H9 (cell line): Measurements from ENCODE around the gene MYO7A. TPM values are rescaled to one million over a fixed set of nuclear protein-coding genes. Genes with fewer than 3 reads are reported as not detected.

ENCODE experiments used
- DNase-seq: peaks from one replicate; pipeline ENCODE4 v3.0.0-alpha.2; 2017
- H2AFZ ChIP-seq: one replicate; pipeline ENCODE4 v1.6.1; 2013; ENCODE audit warnings: mild to moderate bottlenecking, low read length, control low read depth, moderate library complexity
- H2AK5ac ChIP-seq: 2 replicates; pipeline ENCODE4 v1.6.1; 2013; ENCODE audit warnings: low read length, control low read depth, mixed read lengths; ENCODE audit not compliant: insufficient read length
- H2BK120ac ChIP-seq: one replicate; pipeline ENCODE4 v1.6.1; 2013; ENCODE audit warnings: low read depth, mild to moderate bottlenecking, low read length, control low read depth, inconsistent platforms; ENCODE audit not compliant: poor library complexity, severe bottlenecking
- H2BK12ac ChIP-seq: 2 replicates; pipeline ENCODE4 v1.6.1; 2013; ENCODE audit warnings: low read length, control low read depth, mixed read lengths, low read depth; ENCODE audit not compliant: insufficient read length
- H2BK15ac ChIP-seq: 2 replicates; pipeline ENCODE4 v1.6.1; 2013; ENCODE audit warnings: low read depth, low read length, control low read depth
- H2BK20ac ChIP-seq: one replicate; pipeline ENCODE4 v1.6.1; 2013; ENCODE audit warnings: low read depth, mild to moderate bottlenecking, low read length, control low read depth, inconsistent platforms; ENCODE audit not compliant: poor library complexity, severe bottlenecking
- H2BK5ac ChIP-seq: 2 replicates; pipeline ENCODE4 v1.6.1; 2013; ENCODE audit warnings: low read length, control low read depth, mixed read lengths; ENCODE audit not compliant: insufficient read length
- H3K14ac ChIP-seq: 2 replicates; pipeline ENCODE4 v1.6.1; 2013; ENCODE audit warnings: low read length, control low read depth; ENCODE audit not compliant: insufficient read depth
- H3K18ac ChIP-seq: 2 replicates; pipeline ENCODE4 v1.6.1; 2013; ENCODE audit warnings: low read depth, mild to moderate bottlenecking, mixed read lengths, low read length, control low read depth; ENCODE audit not compliant: insufficient read length
- H3K23ac ChIP-seq: 2 replicates; pipeline ENCODE4 v1.6.1; 2013; ENCODE audit warnings: low read length, control low read depth, mixed read lengths, low read depth; ENCODE audit not compliant: insufficient read length
- H3K23me2 ChIP-seq: 2 replicates; pipeline ENCODE4 v1.6.1; 2013; ENCODE audit warnings: low read depth, mild to moderate bottlenecking, mixed read lengths, low read length, control low read depth; ENCODE audit not compliant: insufficient read length, poor library complexity, severe bottlenecking
- H3K27ac ChIP-seq: 2 replicates; pipeline ENCODE4 v1.5.1; 2013; ENCODE audit warnings: low read length, control low read depth, mixed read lengths, low read depth; ENCODE audit not compliant: insufficient read length
- H3K27me3 ChIP-seq: 2 replicates; pipeline ENCODE4 v1.6.1; 2013; ENCODE audit warnings: low read length, control low read depth, inconsistent platforms; ENCODE audit not compliant: insufficient read depth
- H3K4ac ChIP-seq: 2 replicates; pipeline ENCODE4 v1.6.1; 2013; ENCODE audit warnings: low read depth, mild to moderate bottlenecking, control low read depth, inconsistent platforms, low read length, moderate library complexity
- H3K4me1 ChIP-seq: 2 replicates; pipeline ENCODE4 v1.6.1; 2013; ENCODE audit warnings: low read length, control low read depth, inconsistent platforms; ENCODE audit not compliant: insufficient read depth
- H3K4me2 ChIP-seq: 2 replicates; pipeline ENCODE4 v1.6.1; 2013; ENCODE audit warnings: low read length, control low read depth, mixed read lengths; ENCODE audit not compliant: insufficient read length, insufficient read depth
- H3K56ac ChIP-seq: 2 replicates; pipeline ENCODE4 v1.6.1; 2013; ENCODE audit warnings: low read depth, mild to moderate bottlenecking, mixed read lengths, low read length, control low read depth; ENCODE audit not compliant: insufficient read length
- H3K79me1 ChIP-seq: 2 replicates; pipeline ENCODE4 v1.6.1; 2013; ENCODE audit warnings: low read depth, mild to moderate bottlenecking, moderate library complexity, low read length, control low read depth, inconsistent platforms; ENCODE audit not compliant: insufficient read depth, poor library complexity, severe bottlenecking
- H3K79me2 ChIP-seq: 2 replicates; pipeline ENCODE4 v1.6.1; 2013; ENCODE audit warnings: low read length, control low read depth, inconsistent platforms; ENCODE audit not compliant: insufficient read depth
- H3K9ac ChIP-seq: 2 replicates; pipeline ENCODE4 v1.6.1; 2013; ENCODE audit warnings: low read length, control low read depth, mixed read lengths; ENCODE audit not compliant: insufficient read length; ENCODE audit errors: extremely low read depth
- H3K9me3 ChIP-seq: one replicate; pipeline ENCODE4 v1.6.1; 2013; ENCODE audit warnings: low read depth, low read length, inconsistent platforms; ENCODE audit not compliant: control insufficient read depth
- H3T11ph ChIP-seq: one replicate; pipeline ENCODE4 v1.6.1; 2013; ENCODE audit warnings: mild to moderate bottlenecking, low read length, control low read depth, inconsistent platforms
- H4K20me1 ChIP-seq: one replicate; pipeline ENCODE4 v1.6.1; 2013; ENCODE audit not compliant: control insufficient read depth, insufficient read length, insufficient read depth
- H4K5ac ChIP-seq: 2 replicates; pipeline ENCODE4 v1.6.1; 2013; ENCODE audit warnings: low read depth, mild to moderate bottlenecking, mixed read lengths, low read length, control low read depth; ENCODE audit not compliant: insufficient read length
- H4K8ac ChIP-seq: replicated peaks from 2 replicates; pipeline ENCODE4 v1.6.1; 2013; ENCODE audit warnings: low read length, control low read depth, mixed read lengths, low read depth; ENCODE audit not compliant: insufficient read length
- H4K91ac ChIP-seq: 2 replicates; pipeline ENCODE4 v1.6.1; 2013; ENCODE audit warnings: low read depth, mild to moderate bottlenecking, moderate library complexity, mixed read lengths, low read length, control low read depth; ENCODE audit not compliant: insufficient read length
- H3K27ac Mint-ChIP-seq, 3 experiments: 2 replicates in 2 of 3; 3 replicates in 1 of 3; pipeline ENCODE4 v1.8.0; 2020 to 2021; ENCODE audit warnings: mixed read lengths in 3 of 3, mild to moderate bottlenecking in 1 of 3, moderate library complexity in 1 of 3
- H3K27me3 Mint-ChIP-seq: 2 replicates; pipeline ENCODE4 v1.8.0; 2021; ENCODE audit warnings: low read depth, mild to moderate bottlenecking, moderate library complexity, mixed read lengths
- H3K36me3 Mint-ChIP-seq, 3 experiments: 2 replicates in 2 of 3; 3 replicates in 1 of 3; pipeline ENCODE4 v1.8.0; 2020 to 2021; ENCODE audit warnings: low read depth in 3 of 3, mixed read lengths in 3 of 3; ENCODE audit not compliant: insufficient read depth in 1 of 3
- H3K4me1 Mint-ChIP-seq, 2 experiments: 2 replicates each; pipeline ENCODE4 v1.8.0; 2020; ENCODE audit warnings: mixed read lengths in 2 of 2
- H3K4me3 Mint-ChIP-seq, 2 experiments: 2 replicates in 1 of 2; 3 replicates in 1 of 2; pipeline ENCODE4 v1.8.0; 2020 to 2021; ENCODE audit warnings: mild to moderate bottlenecking in 2 of 2, mixed read lengths in 2 of 2, moderate library complexity in 1 of 2
- H3K9me3 Mint-ChIP-seq, 2 experiments: 2 replicates in 1 of 2; 3 replicates in 1 of 2; pipeline ENCODE4 v1.8.0; 2020; ENCODE audit warnings: mild to moderate bottlenecking in 2 of 2, mixed read lengths in 2 of 2, moderate library complexity in 1 of 2
- CTCF ChIP-seq: fragments of 200-600 bp; sonication (generic); conservative IDR thresholded peaks from 3 replicates; pipeline ENCODE4 v1.8.0; 2021; ENCODE audit warnings: antibody characterized with exemption, mild to moderate bottlenecking
- WGBS: extraction: QIAGEN DNeasy Blood & Tissue Kit; methylation state at CpG from one replicate; pipeline ENCODE4 v1.1.7; 2013; ENCODE audit warnings: missing lambda C conversion rate, low lambda C conversion rate, mixed read lengths; ENCODE audit not compliant: insufficient read length; ENCODE audit errors: extremely low coverage; 5-methylcytosine and 5-hydroxymethylcytosine counted together
- total RNA-seq: library from RNA; stranded (reverse); gene quantifications from 2 replicates; pipeline ENCODE4 v1.2.1, GENCODE V29; 2021

MYO7A gene
- total RNA-seq, 1 experiment from 2014 or later, result 1.6 TPM

- H3K27me3 Mint-ChIP-seq, result peaks cover 6% of the 10 kb centered on the region
- H3K79me1 ChIP-seq, result no peaks in the 10 kb centered on the region
- no peak overlapping the region for H3K14ac ChIP-seq
- H3K4me1 ChIP-seq, result no peaks in the 10 kb centered on the region
- no peak overlapping the region for H2BK120ac ChIP-seq
- H3K79me2 ChIP-seq, result no peaks in the 10 kb centered on the region
- H3K9ac ChIP-seq, result no peak overlapping the region
- no peaks in the 10 kb centered on the region for H4K20me1 ChIP-seq
- H3K9me3 ChIP-seq, result no peaks in the 10 kb centered on the region
- no peak for TF ChIP-seq CTCF
- no peak overlapping the region for H3T11ph ChIP-seq
- H2BK12ac ChIP-seq, result no peak overlapping the region
- H2BK20ac ChIP-seq, result no peak overlapping the region
- H3K27ac Mint-ChIP-seq, result no peak overlapping the region
- no peak overlapping the region for H4K91ac ChIP-seq
- H3K36me3 Mint-ChIP-seq, result no peaks in the 10 kb centered on the region; a peak in 1 of 7 replicates
- H3K4me3 Mint-ChIP-seq, result no peak overlapping the region
- H3K9me3 Mint-ChIP-seq, result no peaks in the 10 kb centered on the region
- H3K27me3 ChIP-seq, result no peaks in the 10 kb centered on the region
- H3K4me2 ChIP-seq, result no peak overlapping the region
- H4K8ac ChIP-seq, result no peak overlapping the region
- no peak overlapping the region for H3K23ac ChIP-seq
- no peak overlapping the region for H3K4ac ChIP-seq
- no CpG with 5 or more reads among the region's 4 CpGs for WGBS
- no peak overlapping the region for H3K56ac ChIP-seq
- H2AFZ ChIP-seq, result no peak overlapping the region
- no peak for DNase-seq
- no peak overlapping the region for H2BK15ac ChIP-seq
- no peak overlapping the region for H2AK5ac ChIP-seq
- 0 out of 4 replicates have a peak, but pooled peaks cover 0 to 3% of the 10 kb centered on the region in 2 experiments for H3K4me1 Mint-ChIP-seq
- no peak overlapping the region for H3K18ac ChIP-seq
- H3K27ac ChIP-seq, result no peak overlapping the region
- no peak overlapping the region for H4K5ac ChIP-seq
- no peaks in the 10 kb centered on the region for H3K23me2 ChIP-seq
- H2BK5ac ChIP-seq, result no peak overlapping the region
Measured at GRCh38 chr11:77159219-77159936, 31.3 kb downstream of the MYO7A start.
